ENCODE measurements around the gene SH3TC2. TPM values are rescaled to one million over a fixed set of nuclear protein-coding genes. Genes with fewer than 3 reads are reported as not detected.

SH3TC2 gene
- total RNA-seq = 9.5 and 10.8 TPM in 2 replicates

DNA sequence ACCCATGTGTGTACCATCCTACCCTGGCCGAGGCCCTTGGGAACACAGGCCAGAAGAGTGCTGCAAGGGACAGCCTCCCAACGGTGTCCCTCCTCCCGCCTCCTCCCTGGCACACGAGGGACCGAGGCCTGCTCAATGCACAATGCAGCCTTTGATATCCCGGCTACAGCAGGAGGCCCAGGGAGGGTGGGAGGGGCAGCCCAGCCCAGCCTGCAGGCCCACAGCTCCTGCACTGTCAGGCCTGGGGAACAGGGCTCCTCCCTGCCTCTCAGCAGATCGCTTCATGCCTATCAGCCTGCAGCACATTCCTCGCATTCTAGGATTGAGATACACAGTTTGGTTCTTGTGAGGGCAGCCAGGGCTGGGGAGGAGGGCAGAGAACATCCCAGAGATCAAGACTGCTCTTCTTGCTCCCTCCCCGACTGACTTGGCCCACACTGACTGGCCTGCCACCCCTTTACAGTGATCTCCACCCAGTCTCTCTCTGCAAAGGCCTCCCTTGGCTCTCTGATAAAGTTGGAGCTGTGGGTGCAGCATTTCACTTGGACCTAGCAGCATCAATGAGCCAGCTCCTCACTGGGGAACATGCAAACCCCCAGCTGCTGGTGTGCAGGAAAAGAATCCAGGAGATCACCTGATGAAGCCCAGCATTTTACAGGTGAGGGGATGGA is at the start of gene SH3TC2:
SH3TC2 (minus strand) TSS at position 46 of the 671 bp plus-strand sequence; CDS start at position 6, 40 bp downstream.

Other genes with a start within 250 kb of the SH3TC2 start
- 3.7 and 6.2 TPM in 2 replicates for gene ADRB2, start 236.5 kb downstream of the SH3TC2 start, total RNA-seq
- 14.9 and 16.7 TPM in 2 replicates for gene ABLIM3, start 78.4 kb upstream of the SH3TC2 start, total RNA-seq
- 10.1 and 16.1 TPM in 2 replicates for gene AFAP1L1, start 208.8 kb upstream of the SH3TC2 start, total RNA-seq